HG03139 (cell line): ENCODE data around the gene GLT1D1.
A peak's percentile ranks its signal among the peaks of the same experiment; 100 is the strongest.
"Not testable (repeated sequence)": the region's sequence is repeated elsewhere in the genome, so short reads cannot be mapped to it uniquely, and the experiment has no call there.

ENCODE experiments used
- ATAC-seq: cut with Tn5 transposase; IDR thresholded peaks from one replicate; pipeline ENCODE4 v1.9.1; 2021; ENCODE audit not compliant: unreplicated experiment

The GLT1D1 gene

GRCh38 chr12:128852885-128853599, at the start of gene GLT1D1:
GLT1D1 (plus strand) TSS chr12:128853478; CDS start chr12:128853582, 104 bp downstream.
- ATAC-seq = no peak

GRCh38 chr12:128803788-128804187, 49.5 kb upstream of the GLT1D1 start:
- ATAC-seq = no peak

GRCh38 chr12:128804762-128805161, 48.5 kb upstream of the GLT1D1 start:
- no peak for ATAC-seq

GRCh38 chr12:128805406-128805805, 47.9 kb upstream of the GLT1D1 start:
- not testable (repeated sequence) for ATAC-seq

GRCh38 chr12:128806573-128806972, 46.7 kb upstream of the GLT1D1 start:
- ATAC-seq = no peak

GRCh38 chr12:128807161-128807724, 46.0 kb upstream of the GLT1D1 start:
- no peak for ATAC-seq

- no peak for ATAC-seq
Observed at GRCh38 chr12:128808651-128809050, 44.6 kb upstream of the GLT1D1 start.

- peak; percentile 72 for ATAC-seq
Observed at GRCh38 chr12:128810182-128811127, 42.8 kb upstream of the GLT1D1 start.

- no peak for ATAC-seq
Observed at GRCh38 chr12:128811806-128812205, 41.5 kb upstream of the GLT1D1 start.

GRCh38 chr12:128813392-128813791, 39.9 kb upstream of the GLT1D1 start:
- no peak for ATAC-seq

- ATAC-seq = peak; percentile 20
Observed at GRCh38 chr12:128813883-128814282, 39.4 kb upstream of the GLT1D1 start.

- no peak for ATAC-seq
Observed at GRCh38 chr12:128814411-128815261, 38.6 kb upstream of the GLT1D1 start.

- no peak for ATAC-seq
Observed at GRCh38 chr12:128815779-128816642, 37.3 kb upstream of the GLT1D1 start.

GRCh38 chr12:128816643-128816920, 36.7 kb upstream of the GLT1D1 start:
- no peak for ATAC-seq

- ATAC-seq = peak; percentile 39
Observed at GRCh38 chr12:128817111-128818015, 35.9 kb upstream of the GLT1D1 start.

GRCh38 chr12:128818065-128819022, 34.9 kb upstream of the GLT1D1 start:
- ATAC-seq = peak; percentile 38

- ATAC-seq = no peak
Observed at GRCh38 chr12:128819293-128820144, 33.8 kb upstream of the GLT1D1 start.
